Measurements from ENCODE around the gene SOCS6.
A peak's percentile ranks its signal among the peaks of the same experiment; 100 is the strongest.
"Not testable (repeated sequence)": the region's sequence is repeated elsewhere in the genome, so short reads cannot be mapped to it uniquely, and the experiment has no call there.

SOCS6 gene, protein sequence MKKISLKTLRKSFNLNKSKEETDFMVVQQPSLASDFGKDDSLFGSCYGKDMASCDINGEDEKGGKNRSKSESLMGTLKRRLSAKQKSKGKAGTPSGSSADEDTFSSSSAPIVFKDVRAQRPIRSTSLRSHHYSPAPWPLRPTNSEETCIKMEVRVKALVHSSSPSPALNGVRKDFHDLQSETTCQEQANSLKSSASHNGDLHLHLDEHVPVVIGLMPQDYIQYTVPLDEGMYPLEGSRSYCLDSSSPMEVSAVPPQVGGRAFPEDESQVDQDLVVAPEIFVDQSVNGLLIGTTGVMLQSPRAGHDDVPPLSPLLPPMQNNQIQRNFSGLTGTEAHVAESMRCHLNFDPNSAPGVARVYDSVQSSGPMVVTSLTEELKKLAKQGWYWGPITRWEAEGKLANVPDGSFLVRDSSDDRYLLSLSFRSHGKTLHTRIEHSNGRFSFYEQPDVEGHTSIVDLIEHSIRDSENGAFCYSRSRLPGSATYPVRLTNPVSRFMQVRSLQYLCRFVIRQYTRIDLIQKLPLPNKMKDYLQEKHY

GRCh38 chr18:70288851-70289328 lies at the start of gene SOCS6:
SOCS6 (plus strand) TSS chr18:70289045; CDS start chr18:70324669, 35,624 bp downstream.
- no peak for DNase-seq

DNA sequence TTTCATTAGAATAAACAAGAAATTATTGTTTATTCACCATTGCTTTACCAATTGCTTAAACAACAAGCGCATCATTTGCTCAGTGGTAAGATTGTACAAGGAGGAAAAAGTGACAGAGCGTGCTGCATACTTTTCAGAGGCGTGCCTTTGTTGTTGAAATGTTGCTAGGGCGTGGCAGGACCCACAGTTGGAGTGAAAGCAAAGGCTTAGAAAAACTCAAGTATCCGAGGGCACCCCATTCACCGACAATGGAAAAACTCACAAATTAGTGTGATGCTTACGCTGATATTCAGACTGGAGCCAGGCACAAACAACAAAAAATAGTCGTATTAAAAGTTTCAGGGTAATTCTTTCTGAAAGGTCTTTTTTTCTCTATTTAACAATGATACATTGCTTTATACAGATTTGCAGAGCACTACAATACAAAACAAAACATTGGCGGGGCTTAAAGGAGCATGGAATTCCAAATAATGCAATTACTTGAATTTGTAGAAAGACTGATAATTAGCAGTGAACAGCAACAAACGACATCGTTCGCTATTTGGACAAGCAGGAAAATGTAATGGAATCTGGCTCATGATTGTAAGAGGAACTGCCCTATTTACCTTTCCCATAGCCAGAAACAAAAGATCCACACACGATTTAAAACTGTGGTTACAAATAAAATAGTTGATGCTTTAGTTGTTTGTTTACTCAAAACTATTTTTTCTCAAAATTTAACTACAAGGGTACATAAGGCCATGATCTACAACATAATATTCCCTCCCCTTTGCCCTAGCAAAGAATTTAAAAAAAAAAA lies 45.5 kb upstream of the SOCS6 start:
- no peak for DNase-seq

DNA sequence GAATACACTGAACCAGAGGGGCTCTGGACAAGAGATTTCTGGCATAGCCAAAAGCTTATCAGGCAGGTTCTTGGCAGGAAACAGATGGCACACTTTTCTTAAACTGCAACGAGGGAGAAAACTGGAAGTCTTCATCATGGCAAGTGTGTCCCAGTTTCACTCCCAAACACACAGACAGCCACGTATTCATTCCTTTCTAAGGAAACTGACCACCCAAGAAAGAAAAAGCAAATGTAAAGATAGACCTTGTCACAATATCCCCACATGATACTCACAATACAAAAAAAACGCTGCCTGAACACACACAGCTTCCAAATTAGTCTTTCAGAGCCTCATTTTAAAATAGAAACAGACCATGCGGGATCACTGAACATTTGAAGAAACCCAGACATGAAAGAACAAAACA lies 42.8 kb upstream of the SOCS6 start:
- no peak for DNase-seq

DNA sequence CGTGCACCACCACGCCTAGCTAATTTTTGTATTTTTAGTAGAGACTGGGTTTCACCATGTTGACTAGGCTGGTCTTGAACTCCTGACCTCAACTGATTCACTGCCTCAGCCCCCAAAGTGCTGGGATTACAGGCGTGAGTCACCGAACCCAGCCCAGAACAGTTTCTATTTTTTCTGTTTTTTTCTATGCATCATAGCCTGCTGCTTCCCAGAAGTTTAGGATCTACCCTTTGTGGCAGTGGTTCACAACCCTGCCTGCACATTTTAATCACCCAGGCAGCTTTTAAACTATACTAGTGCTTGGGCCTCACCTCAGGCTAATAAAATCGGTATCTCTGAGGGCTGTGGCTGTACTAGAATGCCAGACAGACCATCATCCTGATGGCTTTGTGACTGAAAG lies 39.7 kb upstream of the SOCS6 start:
- DNase-seq = no peak

DNA sequence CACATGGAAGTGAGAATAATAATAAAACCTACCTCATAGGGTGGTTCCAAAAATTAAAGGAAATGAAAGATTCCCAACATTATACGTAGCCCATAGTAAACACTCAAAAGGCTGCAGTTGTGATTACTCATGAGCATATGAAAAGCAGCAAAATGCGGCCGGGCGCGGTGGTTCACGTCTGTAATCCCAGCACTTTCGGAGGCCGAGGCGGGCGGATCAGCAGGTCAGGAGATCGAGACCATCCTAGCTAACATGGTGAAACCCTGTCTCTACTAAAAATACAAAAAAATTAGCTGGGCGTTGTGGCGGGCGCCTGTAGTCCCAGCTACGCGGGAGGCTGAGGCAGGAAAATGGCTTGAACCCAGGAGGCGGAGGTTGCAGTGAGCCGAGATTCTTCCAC lies 39.0 kb upstream of the SOCS6 start:
- DNase-seq = not testable (repeated sequence)

DNA sequence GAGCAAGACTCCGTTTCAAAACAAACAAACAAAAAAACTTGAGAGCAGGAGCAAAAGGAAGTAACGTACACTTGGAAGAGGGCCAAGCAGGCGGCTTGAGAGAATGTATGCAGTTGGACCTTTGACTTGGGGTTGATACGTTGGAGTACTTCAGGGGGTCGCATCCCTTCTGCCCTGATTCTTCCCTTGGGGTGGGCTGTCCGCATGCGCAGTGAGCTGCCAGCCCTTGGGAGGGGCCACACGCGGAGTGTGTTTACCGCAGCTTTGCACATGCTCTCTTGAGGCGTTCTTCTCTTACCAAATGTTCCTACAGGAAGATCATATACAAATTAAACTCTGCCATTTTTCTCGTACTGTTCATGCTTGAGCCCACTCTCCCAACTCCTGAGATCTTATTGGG lies 38.1 kb upstream of the SOCS6 start:
- no peak for DNase-seq

DNA sequence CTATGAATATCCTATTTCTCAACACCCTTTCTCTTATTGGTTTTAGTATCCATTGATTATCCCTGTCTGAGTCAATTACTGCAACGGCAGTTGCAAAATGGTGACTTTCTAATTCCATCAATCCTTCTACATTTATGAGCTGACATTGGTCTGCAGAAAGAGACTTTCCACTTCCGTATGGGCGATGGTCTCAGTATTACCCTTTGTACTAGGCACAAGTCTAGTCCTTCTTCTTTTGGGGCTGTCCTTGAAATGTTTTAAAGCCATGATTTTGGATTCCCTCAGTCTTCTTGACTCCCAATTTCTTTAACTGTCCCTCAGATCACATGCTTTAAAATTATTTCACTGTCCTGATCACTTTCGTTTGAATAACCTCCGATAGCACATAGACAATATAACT lies 32.7 kb upstream of the SOCS6 start:
- no peak for DNase-seq

DNA sequence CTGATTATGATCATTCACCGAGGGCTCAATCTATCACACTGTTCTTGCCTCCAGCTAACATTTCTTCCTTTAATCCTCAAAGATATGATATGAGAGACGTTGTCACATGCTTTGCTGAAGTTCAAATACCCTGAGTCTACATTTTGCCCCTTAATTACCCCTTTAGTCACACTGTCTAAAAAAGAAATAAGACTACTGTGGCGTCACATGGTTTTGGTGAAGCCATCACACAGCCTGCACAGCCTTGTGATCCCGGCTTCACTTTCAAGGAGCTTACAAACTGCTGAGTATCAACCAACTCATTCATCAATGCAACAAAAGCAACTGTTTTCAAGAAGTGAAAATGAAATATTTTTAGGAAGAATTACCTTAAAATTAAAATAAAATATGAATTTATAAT lies 31.9 kb upstream of the SOCS6 start:
- no peak for DNase-seq

- DNase-seq = no peak
These were observed 30.6 kb upstream of the SOCS6 start for GRCh38 chr18:70258243-70258642.

DNA sequence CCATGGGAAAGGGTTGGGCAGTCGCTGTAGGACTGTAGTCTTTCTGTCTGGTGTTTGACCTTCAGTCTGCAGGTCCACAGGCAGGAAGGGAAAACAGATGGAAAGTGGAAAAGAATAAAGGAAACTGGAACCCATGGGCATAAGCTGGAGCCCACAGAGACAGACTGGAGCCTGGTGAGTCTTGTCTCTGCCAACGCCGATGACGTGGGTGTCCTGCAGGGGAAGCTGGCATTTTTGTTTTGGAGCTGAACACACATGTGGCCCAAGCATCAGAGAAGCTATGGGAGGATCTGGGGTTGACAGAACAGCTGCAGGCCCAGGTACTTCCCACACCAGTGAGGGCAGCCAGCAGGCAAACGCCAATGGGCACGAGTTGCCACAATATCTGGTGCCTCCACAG lies 28.2 kb upstream of the SOCS6 start:
- no peak for DNase-seq

GRCh38 chr18:70261141-70261788 lies 27.6 kb upstream of the SOCS6 start:
- DNase-seq = no peak

DNA sequence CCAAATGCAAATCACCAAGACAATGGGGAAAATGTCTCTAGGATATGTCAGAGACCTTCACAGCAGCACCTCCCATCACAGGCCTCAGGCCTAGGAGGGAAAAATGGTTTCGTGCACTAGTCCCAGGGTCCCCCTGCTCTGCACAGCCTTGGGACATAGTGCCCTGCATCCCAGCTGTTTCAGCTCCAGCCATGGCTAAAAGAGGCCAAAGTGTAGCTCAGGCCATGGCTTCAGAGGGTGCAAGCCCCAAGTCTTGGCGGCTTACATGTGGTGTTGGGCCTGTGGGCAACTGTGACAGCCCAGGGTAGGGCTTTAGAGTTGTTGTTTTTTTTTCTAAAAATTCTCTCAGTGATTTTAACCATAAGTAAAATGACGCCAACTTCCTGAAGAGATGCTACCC lies 25.5 kb upstream of the SOCS6 start:
- no peak for DNase-seq

GRCh38 chr18:70271742-70272141 lies 17.1 kb upstream of the SOCS6 start:
- no peak for DNase-seq

DNA sequence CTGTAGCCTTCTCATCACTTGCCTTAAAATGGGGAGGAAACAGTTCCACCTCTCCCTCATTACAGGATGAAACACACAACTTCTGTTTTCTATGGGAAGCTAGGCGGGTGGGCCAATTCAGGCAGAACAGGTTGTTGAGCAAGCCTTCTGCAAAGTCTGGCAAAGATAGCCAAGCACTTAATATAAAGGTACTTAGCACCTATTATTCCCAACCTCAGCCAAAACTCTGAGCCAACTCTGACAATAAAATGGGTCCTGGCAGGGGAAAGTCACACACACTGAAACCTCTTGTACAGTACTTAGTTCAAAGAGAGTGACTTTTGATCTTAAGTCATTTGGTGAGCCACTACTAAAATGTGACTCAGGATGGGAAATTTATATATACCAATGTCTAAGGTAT lies 15.8 kb upstream of the SOCS6 start:
- DNase-seq = no peak

DNA sequence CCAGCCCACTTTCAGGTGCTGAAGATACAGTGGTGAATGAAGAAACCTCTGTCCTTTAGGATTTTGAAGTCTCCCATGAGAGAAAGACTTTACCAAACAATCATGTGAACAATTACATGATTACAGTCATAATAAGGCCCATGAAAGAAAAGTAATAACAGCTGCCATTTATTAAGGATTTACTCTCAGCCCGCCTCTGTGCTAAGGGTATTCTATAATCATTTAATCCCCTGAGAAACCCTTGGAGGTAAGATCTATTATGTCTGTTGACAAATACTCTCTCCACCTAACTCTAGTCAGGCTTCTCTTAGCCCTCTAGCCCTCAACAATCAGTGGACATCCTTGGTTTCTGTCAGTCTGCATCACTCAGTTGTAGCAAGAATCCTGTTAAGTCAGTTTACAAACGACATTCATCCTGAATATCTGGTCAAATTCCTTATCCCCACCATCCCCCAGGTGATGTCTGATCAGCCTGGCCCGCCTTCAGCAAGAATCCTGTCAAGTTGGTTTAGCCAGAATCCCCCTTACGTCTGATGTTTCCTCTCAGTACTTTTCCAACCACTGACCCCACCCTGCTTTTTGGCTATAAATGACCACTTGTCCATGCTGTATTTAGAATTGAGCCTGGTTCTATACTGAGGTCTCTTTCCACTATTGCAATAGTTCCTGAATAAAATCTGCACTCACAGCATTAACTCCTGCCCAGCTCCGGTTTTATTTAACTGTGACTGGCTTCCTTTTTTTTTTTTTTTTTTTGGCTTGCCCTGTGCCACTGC lies 12.2 kb upstream of the SOCS6 start:
- DNase-seq = no peak

DNA sequence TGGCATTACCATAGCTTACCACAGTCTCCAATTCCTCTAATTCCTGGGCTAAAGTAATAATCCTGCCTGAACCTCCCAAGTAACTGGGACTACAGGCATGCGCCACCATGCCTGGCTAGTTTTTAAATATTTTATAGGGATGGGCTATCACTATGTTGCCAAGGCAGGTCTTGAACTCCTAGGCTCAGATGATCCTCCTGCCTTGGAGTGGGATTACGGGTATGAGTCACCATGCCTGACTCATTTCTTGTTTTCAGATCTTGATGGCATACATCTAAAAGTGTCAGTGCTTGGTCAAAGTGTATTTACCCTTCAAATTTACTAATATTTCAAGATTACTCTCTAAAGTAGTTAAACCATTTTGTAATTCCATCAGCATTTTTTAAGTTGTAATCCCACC lies 9.4 kb upstream of the SOCS6 start:
- no peak for DNase-seq

GRCh38 chr18:70280007-70280925 lies 8.6 kb upstream of the SOCS6 start:
- DNase-seq = peak; percentile 14

DNA sequence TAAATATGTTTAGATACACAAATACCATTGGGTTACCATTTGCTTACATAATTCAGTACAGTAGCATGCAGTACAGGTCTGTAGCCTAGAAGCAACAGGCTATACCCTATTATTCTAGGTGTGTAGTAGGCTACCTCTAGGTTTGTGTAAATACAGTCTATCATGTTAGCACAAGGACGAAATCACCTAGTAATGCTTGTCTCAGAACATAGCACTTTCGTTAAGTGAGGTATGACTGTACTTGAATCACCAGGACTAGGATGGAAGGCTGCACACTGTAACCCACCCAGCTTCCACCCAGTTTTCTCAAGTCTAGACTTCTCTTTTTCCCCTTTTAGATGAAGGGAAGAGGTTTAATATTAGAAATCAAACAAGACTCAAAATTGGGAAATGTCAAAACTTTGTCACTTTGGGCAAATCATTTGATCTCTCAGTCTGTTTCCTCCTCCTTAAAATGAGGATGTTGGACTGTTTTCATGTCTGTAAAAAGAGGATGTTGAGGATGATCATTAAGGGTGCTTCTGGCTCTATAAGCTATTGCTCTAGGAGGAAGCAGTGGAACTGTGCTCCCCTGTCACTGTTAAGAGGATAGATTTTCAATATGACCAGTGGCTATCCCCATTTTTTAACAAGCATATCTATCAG lies 3.7 kb upstream of the SOCS6 start:
- no peak for DNase-seq

DNA sequence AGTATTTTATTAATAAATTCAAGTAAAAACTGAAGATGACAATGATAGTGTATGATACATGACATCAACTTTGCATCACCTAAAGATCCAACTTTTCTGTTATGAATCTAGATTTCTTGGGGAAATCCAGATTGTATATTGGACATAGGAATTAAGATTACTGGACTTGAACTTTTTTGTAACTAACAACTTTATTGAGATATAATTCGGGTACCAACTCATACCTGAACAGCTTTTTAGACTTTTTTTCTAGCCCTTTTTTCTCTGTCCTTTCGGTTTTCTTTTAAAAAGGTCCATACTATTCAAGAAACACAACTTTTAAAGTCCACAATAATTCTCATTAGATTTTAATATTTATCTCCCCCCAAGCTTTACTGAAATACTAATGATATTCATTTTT lies 1.1 kb upstream of the SOCS6 start:
- no peak for DNase-seq

- DNase-seq = no peak
These were observed 534 bp upstream of the SOCS6 start for GRCh38 chr18:70288171-70288850.
